K562 (cell line): ENCODE results near the gene KCNQ4. TPM values are rescaled to one million over a fixed set of nuclear protein-coding genes. Genes with fewer than 3 reads are reported as not detected.

Source experiments
- CBFA2T3 ChIP-seq: fragments of 450-650 bp; IDR thresholded peaks from 2 replicates; pipeline ENCODE4 v1.6.1; 2017
- CCNT2 ChIP-seq: IDR thresholded peaks from 2 replicates; pipeline ENCODE4 v1.6.1; 2011; ENCODE audit warnings: borderline replicate concordance, low read depth, mild to moderate bottlenecking, moderate library complexity, mixed read lengths, low read length; ENCODE audit not compliant: insufficient read length; ENCODE audit errors: extremely low read depth
- E2F3 ChIP-seq: fragments of 250-450 bp; sonication (Bioruptor Pico); IDR thresholded peaks from 2 replicates; pipeline ENCODE4 v1.4.0; 2020; ENCODE audit warnings: mild to moderate bottlenecking
- FOXA1 ChIP-seq: fragments of 450-650 bp; IDR thresholded peaks from 2 replicates; pipeline ENCODE4 v1.6.1; 2016; ENCODE audit warnings: mild to moderate bottlenecking, borderline replicate concordance
- KDM5B ChIP-seq: fragments of 200-600 bp; sonication (generic); IDR thresholded peaks from 2 replicates; pipeline ENCODE4 v1.6.1; 2012; ENCODE audit warnings: low read depth, mild to moderate bottlenecking, moderate library complexity, low read length, control low read depth, inconsistent platforms; ENCODE audit not compliant: insufficient replicate concordance
- KHSRP ChIP-seq: fragments of 450-650 bp; IDR thresholded peaks from 2 replicates; pipeline ENCODE4 v1.6.1; 2017
- MAFK ChIP-seq: IDR thresholded peaks from 2 replicates; pipeline ENCODE4 v1.6.1; 2011; ENCODE audit warnings: low read length, improper control_type of control experiment
- NCOA4 ChIP-seq: fragments of 450-650 bp; IDR thresholded peaks from 2 replicates; pipeline ENCODE4 v1.6.1; 2018; ENCODE audit warnings: mild to moderate bottlenecking; ENCODE audit not compliant: partially characterized antibody
- NR2C1 ChIP-seq, 2 experiments: fragments of 450-650 bp; IDR thresholded peaks; 2 replicates each; pipeline ENCODE4 v1.6.1; 2017; ENCODE audit warnings: mild to moderate bottlenecking in 2 of 2, antibody characterized with exemption in 1 of 2, inconsistent platforms in 1 of 2, missing compliant biosample characterization in 1 of 2, missing genetic modification characterization in 1 of 2
- RB1 ChIP-seq: fragments of 450-650 bp; IDR thresholded peaks from 2 replicates; pipeline ENCODE4 v1.6.1; 2017; ENCODE audit warnings: low read depth, mild to moderate bottlenecking
- SMARCE1 ChIP-seq: fragments of 450-650 bp; IDR thresholded peaks from 2 replicates; pipeline ENCODE4 v1.7.1; 2016; ENCODE audit warnings: mild to moderate bottlenecking
- SP1 ChIP-seq: sonication (generic); formaldehyde crosslinking; IDR thresholded peaks from 2 replicates; pipeline ENCODE4 v1.8.1; 2022; ENCODE audit warnings: mild to moderate bottlenecking, missing genetic modification reagents
- TAF7 ChIP-seq: fragments of 450-650 bp; IDR thresholded peaks from 2 replicates; pipeline ENCODE4 v1.6.1; 2016; ENCODE audit warnings: missing genetic modification characterization, missing compliant biosample characterization
- ZFP30 ChIP-seq: fragments of 250-450 bp; sonication (Bioruptor Pico); IDR thresholded peaks from 2 replicates; pipeline ENCODE4 v1.8.0; 2022; ENCODE audit warnings: moderate library complexity, mild to moderate bottlenecking, inconsistent platforms, borderline replicate concordance
- ZNF184 ChIP-seq: sonication (generic); formaldehyde crosslinking; IDR thresholded peaks from 2 replicates; pipeline ENCODE4 v1.5.0; 2020; ENCODE audit warnings: missing genetic modification reagents
- polyA plus RNA-seq, 8 experiments: library from polyadenylated mRNA; depleted of rRNA in 4 of 8; stranded (reverse) in 5 of 8; unstranded in 3 of 8; fragments of >200 nt; fragmentation: Nextera tagmentation in 2 of 8; fragmentation: Illumina TruSeq in 1 of 8; extraction: Ambion mirVana in 2 of 8; extraction: Trizol in 1 of 8; gene quantifications; 2 replicates each; pipeline versions ENCODE4 v1.2.1 to v1.2.3, GENCODE V29; 2011 to 2014; ENCODE audit warnings: inconsistent platforms in 1 of 8, missing spikeins in 1 of 8
- total RNA-seq, 7 experiments: library from RNA; depleted of rRNA in 6 of 7; stranded (reverse); fragments of >200 nt in 6 of 7; fragmentation: Illumina TruSeq in 2 of 7; extraction: Trizol in 2 of 7; gene quantifications; 2 replicates each; pipeline versions ENCODE4 v1.2.1 to v1.2.3, GENCODE V29; 2011 to 2021; ENCODE audit warnings: low replicate concordance in 1 of 7
- TF ChIP-seq, protein P1 (sequence below): fragments of 450-650 bp; conservative IDR thresholded peaks from 2 replicates; pipeline ENCODE4 v1.6.1; 2016; ENCODE audit warnings: missing genetic modification characterization, low read depth, mild to moderate bottlenecking, missing compliant biosample characterization, moderate library complexity
- TF ChIP-seq, protein P2 (sequence below), 2 experiments: fragments of 450-650 bp; formaldehyde crosslinking in 1 of 2; IDR thresholded peaks; 2 replicates each; pipeline versions ENCODE4 v1.4.0 to v1.6.1; 2014 to 2020; ENCODE audit warnings: mild to moderate bottlenecking in 2 of 2, borderline replicate concordance in 1 of 2, low read depth in 1 of 2

Gene KCNQ4
- total and polyA plus RNA-seq, 9 of the 15 experiments (the other 6 are each of a cell fraction or from before 2014, with no cell fraction given) = 0.07 to 4.1 (median 0.79) TPM

DNA sequence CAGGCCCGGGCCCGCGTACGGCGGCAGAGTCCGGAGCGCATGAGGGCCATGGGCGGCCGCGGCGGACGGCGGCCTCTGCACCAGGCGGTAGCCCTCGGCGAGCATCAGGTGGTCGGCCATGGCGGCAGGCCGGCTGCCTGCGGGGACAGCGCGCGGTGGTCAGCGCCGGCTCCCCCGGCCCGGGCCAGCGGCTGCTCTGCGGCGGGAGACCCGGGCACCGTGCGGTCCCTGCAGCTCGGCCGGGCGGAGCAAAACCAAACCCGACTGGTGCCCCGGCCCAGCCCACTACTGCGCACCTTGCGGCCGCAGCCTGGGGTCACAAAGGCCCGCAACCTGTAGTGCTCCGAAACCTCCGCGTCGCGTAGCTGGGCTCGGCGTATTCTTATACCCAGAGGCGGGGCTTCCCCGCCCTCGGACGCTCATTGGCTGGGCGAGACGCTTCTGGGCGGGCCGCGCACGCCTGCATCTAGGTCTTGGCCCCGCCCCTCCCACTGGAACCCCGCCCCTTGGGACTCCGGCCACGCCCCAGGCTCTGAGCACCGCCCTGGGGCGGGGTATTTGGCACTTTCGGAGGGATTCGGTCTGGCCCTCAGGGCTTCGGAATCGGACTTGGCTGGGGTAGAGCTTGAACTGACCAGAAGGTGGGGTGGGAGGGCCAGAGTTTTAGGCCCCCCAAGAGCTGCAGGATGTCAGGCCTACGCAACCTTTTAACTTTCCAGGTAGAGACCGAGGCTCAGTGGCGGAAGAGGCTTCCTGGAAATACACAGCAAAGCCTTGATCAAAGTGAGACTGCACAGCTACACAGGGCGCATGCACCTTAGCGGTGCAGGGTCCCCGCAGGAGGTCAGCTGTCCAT lies 78.6 kb downstream of the KCNQ4 start, which contains the start of gene CITED4 (continued):
- peak; percentile 50 for TF ChIP-seq KDM5B
- TF ChIP-seq ZNF184 (CRISPR knock-in tag) = no peak
- no peak for TF ChIP-seq MAFK
- TF ChIP-seq FOXA1 = no peak
- TF ChIP-seq, protein P1, sequence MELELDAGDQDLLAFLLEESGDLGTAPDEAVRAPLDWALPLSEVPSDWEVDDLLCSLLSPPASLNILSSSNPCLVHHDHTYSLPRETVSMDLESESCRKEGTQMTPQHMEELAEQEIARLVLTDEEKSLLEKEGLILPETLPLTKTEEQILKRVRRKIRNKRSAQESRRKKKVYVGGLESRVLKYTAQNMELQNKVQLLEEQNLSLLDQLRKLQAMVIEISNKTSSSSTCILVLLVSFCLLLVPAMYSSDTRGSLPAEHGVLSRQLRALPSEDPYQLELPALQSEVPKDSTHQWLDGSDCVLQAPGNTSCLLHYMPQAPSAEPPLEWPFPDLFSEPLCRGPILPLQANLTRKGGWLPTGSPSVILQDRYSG (tag) = peak; percentile 82
- peak; percentile 67 for TF ChIP-seq RB1
- no peak for TF ChIP-seq TAF7 (tag)
- no peak for TF ChIP-seq E2F3 (CRISPR knock-in tag)
- no peak; the same call in 1 of the 2 replicates for TF ChIP-seq NR2C1 (IDR thresholded peaks at IDR 0.05)
- TF ChIP-seq NR2C1 (tag; IDR thresholded peaks at IDR 0.05) = peak; percentile 42; the same call in 1 of the 2 replicates
- no peak for TF ChIP-seq NCOA4
- no peak for TF ChIP-seq SMARCE1
- TF ChIP-seq KHSRP = no peak
- peak; percentile 25 for TF ChIP-seq CCNT2
- peak; percentile 23; the same call in 1 of the 2 replicates for TF ChIP-seq CBFA2T3
- TF ChIP-seq ZFP30 (CRISPR knock-in tag) = no peak
- peak; percentile 81 for TF ChIP-seq SP1 (CRISPR knock-in tag)
- TF ChIP-seq, protein P2, sequence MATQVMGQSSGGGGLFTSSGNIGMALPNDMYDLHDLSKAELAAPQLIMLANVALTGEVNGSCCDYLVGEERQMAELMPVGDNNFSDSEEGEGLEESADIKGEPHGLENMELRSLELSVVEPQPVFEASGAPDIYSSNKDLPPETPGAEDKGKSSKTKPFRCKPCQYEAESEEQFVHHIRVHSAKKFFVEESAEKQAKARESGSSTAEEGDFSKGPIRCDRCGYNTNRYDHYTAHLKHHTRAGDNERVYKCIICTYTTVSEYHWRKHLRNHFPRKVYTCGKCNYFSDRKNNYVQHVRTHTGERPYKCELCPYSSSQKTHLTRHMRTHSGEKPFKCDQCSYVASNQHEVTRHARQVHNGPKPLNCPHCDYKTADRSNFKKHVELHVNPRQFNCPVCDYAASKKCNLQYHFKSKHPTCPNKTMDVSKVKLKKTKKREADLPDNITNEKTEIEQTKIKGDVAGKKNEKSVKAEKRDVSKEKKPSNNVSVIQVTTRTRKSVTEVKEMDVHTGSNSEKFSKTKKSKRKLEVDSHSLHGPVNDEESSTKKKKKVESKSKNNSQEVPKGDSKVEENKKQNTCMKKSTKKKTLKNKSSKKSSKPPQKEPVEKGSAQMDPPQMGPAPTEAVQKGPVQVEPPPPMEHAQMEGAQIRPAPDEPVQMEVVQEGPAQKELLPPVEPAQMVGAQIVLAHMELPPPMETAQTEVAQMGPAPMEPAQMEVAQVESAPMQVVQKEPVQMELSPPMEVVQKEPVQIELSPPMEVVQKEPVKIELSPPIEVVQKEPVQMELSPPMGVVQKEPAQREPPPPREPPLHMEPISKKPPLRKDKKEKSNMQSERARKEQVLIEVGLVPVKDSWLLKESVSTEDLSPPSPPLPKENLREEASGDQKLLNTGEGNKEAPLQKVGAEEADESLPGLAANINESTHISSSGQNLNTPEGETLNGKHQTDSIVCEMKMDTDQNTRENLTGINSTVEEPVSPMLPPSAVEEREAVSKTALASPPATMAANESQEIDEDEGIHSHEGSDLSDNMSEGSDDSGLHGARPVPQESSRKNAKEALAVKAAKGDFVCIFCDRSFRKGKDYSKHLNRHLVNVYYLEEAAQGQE (IDR thresholded peaks at IDR 0.05; ENCODE audit: borderline replicate concordance) = peak; percentile 97
- TF ChIP-seq, protein P2 (CRISPR knock-in tag; IDR thresholded peaks at IDR 0.05; ENCODE audit: low read depth) = no peak
